ENCODE results near the gene PXDC1. TPM values are rescaled to one million over a fixed set of nuclear protein-coding genes. Genes with fewer than 3 reads are reported as not detected.
"Not testable (repeated sequence)": the region's sequence is repeated elsewhere in the genome, so short reads cannot be mapped to it uniquely, and the experiment has no call there.

PXDC1 gene
- total RNA-seq, 4 donors from 2014 or later, result 106 to 205 (median 122) TPM

- ATAC-seq (ENCODE audit: low FRiP score), result no peak
- no peak for TF ChIP-seq CTCF (IDR thresholded peaks at IDR 0.05)
- no peak for DNase-seq (ENCODE audit: low spot score)
These were observed 7.3 kb upstream of the PXDC1 start for GRCh38 chr6:3758842-3759144.

GRCh38 chr6:3757998-3758841, 6.7 kb upstream of the PXDC1 start:
- not testable (repeated sequence) for DNase-seq (ENCODE audit: low spot score); ATAC-seq (ENCODE audit: low FRiP score)

GRCh38 chr6:3757241-3757641, 5.7 kb upstream of the PXDC1 start:
- DNase-seq (ENCODE audit: low spot score), result no peak
- ATAC-seq (ENCODE audit: low FRiP score), result no peak

GRCh38 chr6:3756546-3756945, 5.0 kb upstream of the PXDC1 start:
- TF ChIP-seq CTCF (IDR thresholded peaks at IDR 0.05), result no peak
- ATAC-seq (ENCODE audit: low FRiP score), result no peak
- DNase-seq (ENCODE audit: low spot score), result no peak

More at GRCh38 chr6:3757241-3757641, 5.7 kb upstream of the PXDC1 start:
- no peak for TF ChIP-seq CTCF (IDR thresholded peaks at IDR 0.05)

GRCh38 chr6:3755637-3756545, 4.4 kb upstream of the PXDC1 start:
- no peak for TF ChIP-seq CTCF (IDR thresholded peaks at IDR 0.05)
- DNase-seq (ENCODE audit: low spot score) (no peak), ATAC-seq (ENCODE audit: low FRiP score) (no peak)

- ATAC-seq (ENCODE audit: low FRiP score) (no peak), DNase-seq (ENCODE audit: low spot score) (no peak)
- no peak for TF ChIP-seq CTCF (IDR thresholded peaks at IDR 0.05)
These were observed 3.3 kb upstream of the PXDC1 start for GRCh38 chr6:3754776-3755175.

- ATAC-seq (ENCODE audit: low FRiP score); DNase-seq (ENCODE audit: low spot score): not testable (repeated sequence)
These were observed 2.7 kb upstream of the PXDC1 start for GRCh38 chr6:3754032-3754725.

All from omental fat pad (tissue), 4 donors.